Erythroblast (primary cell): Measurements from ENCODE around the gene SPATA16.

Experiments
- GATA1 ChIP-seq: IDR thresholded peaks from 2 replicates; pipeline ENCODE4 v1.6.1; 2011; ENCODE audit warnings: low read depth, mild to moderate bottlenecking, control low read depth, low read length, moderate library complexity
- POLR2A ChIP-seq: IDR thresholded peaks from 2 replicates; pipeline ENCODE4 v1.6.1; 2011; ENCODE audit warnings: mild to moderate bottlenecking, low read length

GRCh38 chr3:173103469-173103868 is 37.6 kb downstream of the SPATA16 start:
- TF ChIP-seq POLR2A (no peak), GATA1 (no peak)
